ENCODE results near the gene PRSS50.
"Not testable (repeated sequence)": the region's sequence is repeated elsewhere in the genome, so short reads cannot be mapped to it uniquely, and the experiment has no call there.

The PRSS50 gene

GRCh38 chr3:46709157-46709654 is 8.5 kb downstream of the PRSS50 start:
- no peak for DNase-seq (ENCODE audit: low read depth in 2 of 2)
- TF ChIP-seq CTCF (IDR thresholded peaks at IDR 0.05; ENCODE audit: low read depth, low read length): no peak
- no peak overlapping the region for H3K4me3 ChIP-seq (replicated peaks in 1 of 2; ENCODE audit: low read depth in 2 of 2, low read length in 2 of 2)

GRCh38 chr3:46708401-46709156 is 9.1 kb downstream of the PRSS50 start:
- DNase-seq (ENCODE audit: low read depth in 2 of 2): no peak
- TF ChIP-seq CTCF (IDR thresholded peaks at IDR 0.05; ENCODE audit: low read depth, low read length): no peak
- H3K4me3 ChIP-seq (replicated peaks in 1 of 2; ENCODE audit: low read depth in 2 of 2, low read length in 2 of 2): no peak overlapping the region

GRCh38 chr3:46707601-46708011 is 10.1 kb downstream of the PRSS50 start:
- no peak for DNase-seq (ENCODE audit: low read depth in 2 of 2)
- no peak for TF ChIP-seq CTCF (IDR thresholded peaks at IDR 0.05; ENCODE audit: low read depth, low read length)
- no peak overlapping the region for H3K4me3 ChIP-seq (replicated peaks in 1 of 2; ENCODE audit: low read depth in 2 of 2, low read length in 2 of 2)

GRCh38 chr3:46706771-46707582 is 10.7 kb downstream of the PRSS50 start:
- no peak overlapping the region for H3K4me3 ChIP-seq (replicated peaks in 1 of 2; ENCODE audit: low read depth in 2 of 2, low read length in 2 of 2)
- TF ChIP-seq CTCF (IDR thresholded peaks at IDR 0.05; ENCODE audit: low read depth, low read length): no peak
- DNase-seq (ENCODE audit: low read depth in 2 of 2): no peak

GRCh38 chr3:46705751-46706552 is 11.7 kb downstream of the PRSS50 start:
- DNase-seq (ENCODE audit: low read depth in 2 of 2): peak in 1 of 2 donors; percentile 47
- H3K4me3 ChIP-seq (replicated peaks in 1 of 2; ENCODE audit: low read depth in 2 of 2, low read length in 2 of 2): no peak overlapping the region
- no peak for TF ChIP-seq CTCF (IDR thresholded peaks at IDR 0.05; ENCODE audit: low read depth, low read length)

- TF ChIP-seq CTCF (IDR thresholded peaks at IDR 0.05; ENCODE audit: low read depth, low read length): peak; percentile 97
Observed at GRCh38 chr3:46705022-46705530, 12.6 kb downstream of the PRSS50 start.

GRCh38 chr3:46704346-46704745 is 13.3 kb downstream of the PRSS50 start:
- H3K4me3 ChIP-seq (replicated peaks in 1 of 2; ENCODE audit: low read depth in 2 of 2, low read length in 2 of 2); DNase-seq (ENCODE audit: low read depth in 2 of 2): not testable (repeated sequence)

More at GRCh38 chr3:46705022-46705530, 12.6 kb downstream of the PRSS50 start:
- H3K4me3 ChIP-seq (replicated peaks in 1 of 2; ENCODE audit: low read depth in 2 of 2, low read length in 2 of 2): no peak overlapping the region
- peak; percentile 74 to 79 for DNase-seq (ENCODE audit: low read depth in 2 of 2)
